Vagina (tissue), 2 donors: ENCODE data around the gene NCAM2. TPM values are rescaled to one million over a fixed set of nuclear protein-coding genes. Genes with fewer than 3 reads are reported as not detected.

Source experiments
- DNase-seq, 2 donors: peaks; one replicate each; pipeline ENCODE4 v3.0.0-alpha.2; 2017; ENCODE audit errors: extremely low spot score in 2 of 2
- H3K27ac ChIP-seq: fragments of 200-600 bp; sonication (generic); one replicate; pipeline ENCODE4 v1.5.1; 2019
- H3K27me3 ChIP-seq: fragments of 200-600 bp; sonication (generic); one replicate; pipeline ENCODE4 v1.5.1; 2019
- H3K36me3 ChIP-seq, 2 donors: fragments of 200-600 bp; sonication (generic); one replicate each; pipeline ENCODE4 v1.5.1; 2017 to 2019
- H3K4me1 ChIP-seq: fragments of 200-600 bp; sonication (generic); one replicate; pipeline ENCODE4 v1.5.1; 2019
- H3K4me3 ChIP-seq, 2 donors: fragments of 200-600 bp; sonication (generic); 1 replicate in 1 of 2; 2 replicates in 1 of 2; pipeline ENCODE4 v1.5.1; 2016 to 2019
- H3K9me3 ChIP-seq: fragments of 200-600 bp; sonication (generic); one replicate; pipeline ENCODE4 v1.5.1; 2019
- CTCF ChIP-seq, 3 experiments: fragments of 450-650 bp in 2 of 3; fragments of 200-600 bp in 1 of 3; sonication (generic) in 1 of 3; IDR thresholded peaks; one replicate each; pipeline ENCODE4 v1.5.1; 2017 to 2019; ENCODE audit warnings: antibody characterized with exemption in 3 of 3, mild to moderate bottlenecking in 2 of 3, moderate library complexity in 2 of 3
- POLR2A ChIP-seq, 2 donors: fragments of 450-650 bp; IDR thresholded peaks; one replicate each; pipeline ENCODE4 v1.6.1; 2017; ENCODE audit warnings: antibody characterized with exemption in 2 of 2, mild to moderate bottlenecking in 2 of 2, moderate library complexity in 2 of 2
- POLR2AphosphoS5 ChIP-seq, 2 donors: sonication (generic); formaldehyde crosslinking; IDR thresholded peaks; one replicate each; pipeline ENCODE4 v1.9.0; 2017; ENCODE audit warnings: antibody characterized with exemption in 2 of 2, mild to moderate bottlenecking in 2 of 2, low read depth in 1 of 2; ENCODE audit not compliant: insufficient read depth in 1 of 2
- intact Hi-C: fragments of 100-400 bp; cut with DNase I; formaldehyde crosslinking; loops from one replicate; pipeline ENCODE4 v1.15.1; 2023
- total RNA-seq: library from RNA; depleted of rRNA; stranded (reverse); fragments of >200 nt; gene quantifications from one replicate; pipeline ENCODE4 v1.2.3, GENCODE V29; 2016

The NCAM2 gene
- total RNA-seq, 1 donor from 2014 or later: 4.7 TPM

GRCh38 chr21:21132390-21132789 is 134.2 kb downstream of the NCAM2 start:
- DNase-seq: no peak
- no peaks in the 10 kb centered on the region for H3K4me1 ChIP-seq
- intact Hi-C loops: no loop called here
- H3K27me3 ChIP-seq: no peaks in the 10 kb centered on the region
- no peak overlapping the region for H3K4me3 ChIP-seq
- TF ChIP-seq CTCF (IDR thresholded peaks at IDR 0.05) (no peak), POLR2AphosphoS5 (IDR thresholded peaks at IDR 0.05; ENCODE audit: insufficient read depth in 1 of 2, low read depth in 1 of 2) (no peak), POLR2A (IDR thresholded peaks at IDR 0.05) (no peak)
- no peak overlapping the region for H3K27ac ChIP-seq
- no peaks in the 10 kb centered on the region for H3K36me3 ChIP-seq
- no peaks in the 10 kb centered on the region for H3K9me3 ChIP-seq

GRCh38 chr21:21137986-21138385 is 139.8 kb downstream of the NCAM2 start:
- Histone ChIP-seq H3K4me1 (no peaks in the 10 kb centered on the region), H3K36me3 (no peaks in the 10 kb centered on the region), H3K9me3 (no peaks in the 10 kb centered on the region), H3K4me3 (no peak overlapping the region), H3K27ac (no peak overlapping the region), H3K27me3 (no peaks in the 10 kb centered on the region)
- intact Hi-C loops: no loop called here
- no peak for DNase-seq
- no peak for TF ChIP-seq POLR2A (IDR thresholded peaks at IDR 0.05)
- no peak for TF ChIP-seq CTCF (IDR thresholded peaks at IDR 0.05)
- TF ChIP-seq POLR2AphosphoS5 (IDR thresholded peaks at IDR 0.05; ENCODE audit: insufficient read depth in 1 of 2, low read depth in 1 of 2): no peak

- H3K27ac ChIP-seq: no peak overlapping the region
- DNase-seq: no peak
- no peaks in the 10 kb centered on the region for H3K4me1 ChIP-seq
- intact Hi-C loops: no loop called here
- no peak overlapping the region for H3K4me3 ChIP-seq
- H3K36me3 ChIP-seq: no peaks in the 10 kb centered on the region
- H3K9me3 ChIP-seq: no peaks in the 10 kb centered on the region
- H3K27me3 ChIP-seq: no peaks in the 10 kb centered on the region
- no peak for TF ChIP-seq CTCF (IDR thresholded peaks at IDR 0.05)
- TF ChIP-seq POLR2A (IDR thresholded peaks at IDR 0.05): no peak
- TF ChIP-seq POLR2AphosphoS5 (IDR thresholded peaks at IDR 0.05; ENCODE audit: insufficient read depth in 1 of 2, low read depth in 1 of 2): no peak
Measured at GRCh38 chr21:21146587-21147373, 148.6 kb downstream of the NCAM2 start.

- intact Hi-C loops: no loop called here
- Histone ChIP-seq H3K9me3 (no peaks in the 10 kb centered on the region), H3K27ac (no peak overlapping the region), H3K27me3 (no peaks in the 10 kb centered on the region), H3K4me1 (no peaks in the 10 kb centered on the region), H3K36me3 (no peaks in the 10 kb centered on the region), H3K4me3 (no peak overlapping the region)
- no peak for DNase-seq
- TF ChIP-seq CTCF (IDR thresholded peaks at IDR 0.05): no peak
- no peak for TF ChIP-seq POLR2AphosphoS5 (IDR thresholded peaks at IDR 0.05; ENCODE audit: insufficient read depth in 1 of 2, low read depth in 1 of 2)
- no peak for TF ChIP-seq POLR2A (IDR thresholded peaks at IDR 0.05)
Measured at GRCh38 chr21:21147374-21147745, 149.2 kb downstream of the NCAM2 start.

GRCh38 chr21:21148009-21148408 is 149.8 kb downstream of the NCAM2 start:
- DNase-seq: no peak
- Histone ChIP-seq H3K4me3 (no peak overlapping the region), H3K27ac (no peak overlapping the region), H3K36me3 (no peaks in the 10 kb centered on the region), H3K27me3 (no peaks in the 10 kb centered on the region), H3K9me3 (no peaks in the 10 kb centered on the region), H3K4me1 (no peaks in the 10 kb centered on the region)
- TF ChIP-seq POLR2AphosphoS5 (IDR thresholded peaks at IDR 0.05; ENCODE audit: insufficient read depth in 1 of 2, low read depth in 1 of 2) (no peak), CTCF (IDR thresholded peaks at IDR 0.05) (no peak), POLR2A (IDR thresholded peaks at IDR 0.05) (no peak)
- intact Hi-C loops: no loop called here
